PFSK-1 (cell line): ENCODE data around the gene EFTUD2.

ENCODE experiments used
- POLR2AphosphoS5 ChIP-seq: IDR thresholded peaks from 2 replicates; pipeline ENCODE4 v1.6.1; 2012; ENCODE audit warnings: low read depth, mild to moderate bottlenecking, control low read depth, low read length, moderate library complexity
- TAF1 ChIP-seq: IDR thresholded peaks from 2 replicates; pipeline ENCODE4 v1.6.1; 2012; ENCODE audit warnings: low read length, control low read depth, borderline replicate concordance; ENCODE audit not compliant: insufficient read depth
- TF ChIP-seq, protein P1 (sequence below), 2 experiments: IDR thresholded peaks; 2 replicates each; pipeline versions ENCODE4 v1.6.1 to v1.8.0; 2011 to 2012; ENCODE audit warnings: low read depth in 2 of 2, low read length in 2 of 2, control low read depth in 1 of 2, inconsistent platforms in 1 of 2, mild to moderate bottlenecking in 1 of 2, moderate library complexity in 1 of 2; ENCODE audit not compliant: insufficient read depth in 1 of 2

DNA sequence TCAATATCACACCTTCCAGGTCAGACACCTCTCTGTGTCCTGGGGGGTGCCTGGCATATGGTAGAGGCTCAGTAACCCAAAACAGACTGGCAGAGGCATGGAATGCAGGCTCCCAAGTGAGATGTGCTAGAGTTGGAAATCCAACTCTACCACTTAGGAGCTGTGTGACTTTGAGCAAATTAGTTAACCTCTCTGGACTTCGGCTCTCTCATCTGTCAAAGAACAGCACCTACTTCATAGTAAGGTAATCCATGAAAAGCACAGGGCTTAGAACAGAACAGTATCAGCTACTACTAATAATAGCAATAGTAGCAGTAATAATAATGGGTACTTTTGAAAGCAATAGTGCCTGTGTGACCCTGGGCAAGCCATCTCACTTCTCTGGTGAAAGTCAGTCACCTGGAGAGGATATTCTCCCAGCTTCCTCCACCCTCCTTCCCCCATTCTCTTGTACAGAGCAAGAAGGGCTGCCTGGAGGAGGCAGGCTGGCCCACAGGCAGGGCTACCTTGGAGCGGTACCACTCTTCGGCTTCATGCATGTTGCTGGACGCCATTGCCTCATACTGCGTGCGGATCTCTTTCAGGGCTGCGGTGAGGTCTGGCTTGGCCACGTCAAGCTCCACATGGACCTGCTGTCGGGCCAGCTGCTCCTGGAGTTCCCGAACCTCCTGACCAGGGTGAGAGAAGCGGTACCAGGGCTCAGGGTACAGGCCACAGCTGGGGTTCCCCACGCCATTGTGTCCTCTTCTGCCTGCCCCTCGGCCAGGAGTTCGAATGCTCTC, 13.7 kb upstream of the EFTUD2 start:
- no peak for TF ChIP-seq TAF1
- TF ChIP-seq, protein P1, sequence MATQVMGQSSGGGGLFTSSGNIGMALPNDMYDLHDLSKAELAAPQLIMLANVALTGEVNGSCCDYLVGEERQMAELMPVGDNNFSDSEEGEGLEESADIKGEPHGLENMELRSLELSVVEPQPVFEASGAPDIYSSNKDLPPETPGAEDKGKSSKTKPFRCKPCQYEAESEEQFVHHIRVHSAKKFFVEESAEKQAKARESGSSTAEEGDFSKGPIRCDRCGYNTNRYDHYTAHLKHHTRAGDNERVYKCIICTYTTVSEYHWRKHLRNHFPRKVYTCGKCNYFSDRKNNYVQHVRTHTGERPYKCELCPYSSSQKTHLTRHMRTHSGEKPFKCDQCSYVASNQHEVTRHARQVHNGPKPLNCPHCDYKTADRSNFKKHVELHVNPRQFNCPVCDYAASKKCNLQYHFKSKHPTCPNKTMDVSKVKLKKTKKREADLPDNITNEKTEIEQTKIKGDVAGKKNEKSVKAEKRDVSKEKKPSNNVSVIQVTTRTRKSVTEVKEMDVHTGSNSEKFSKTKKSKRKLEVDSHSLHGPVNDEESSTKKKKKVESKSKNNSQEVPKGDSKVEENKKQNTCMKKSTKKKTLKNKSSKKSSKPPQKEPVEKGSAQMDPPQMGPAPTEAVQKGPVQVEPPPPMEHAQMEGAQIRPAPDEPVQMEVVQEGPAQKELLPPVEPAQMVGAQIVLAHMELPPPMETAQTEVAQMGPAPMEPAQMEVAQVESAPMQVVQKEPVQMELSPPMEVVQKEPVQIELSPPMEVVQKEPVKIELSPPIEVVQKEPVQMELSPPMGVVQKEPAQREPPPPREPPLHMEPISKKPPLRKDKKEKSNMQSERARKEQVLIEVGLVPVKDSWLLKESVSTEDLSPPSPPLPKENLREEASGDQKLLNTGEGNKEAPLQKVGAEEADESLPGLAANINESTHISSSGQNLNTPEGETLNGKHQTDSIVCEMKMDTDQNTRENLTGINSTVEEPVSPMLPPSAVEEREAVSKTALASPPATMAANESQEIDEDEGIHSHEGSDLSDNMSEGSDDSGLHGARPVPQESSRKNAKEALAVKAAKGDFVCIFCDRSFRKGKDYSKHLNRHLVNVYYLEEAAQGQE (IDR thresholded peaks at IDR 0.05; ENCODE audit: insufficient read depth in 1 of 2, low read depth in 2 of 2, low read length in 2 of 2): no peak
- TF ChIP-seq POLR2AphosphoS5: no peak
